IMR-90 (cell line): ENCODE measurements around the gene PXT1. TPM values are rescaled to one million over a fixed set of nuclear protein-coding genes. Genes with fewer than 3 reads are reported as not detected.

Experiments used
- ATAC-seq: fragments of 200-7000 bp; cut with Tn5 transposase; 2 replicates; pipeline ENCODE4 v1.9.1; 2020; ENCODE audit warnings: low read depth, mild to moderate bottlenecking, moderate library complexity
- BruUV-seq: library from RNA; stranded (reverse); fragments of 400-500 nt; replicated peaks from 2 replicates; lab custom pipeline; 2021; lab: Mats Ljungman, UMichigan
- CTCF ChIA-PET: fragments of 300-600 bp; formaldehyde crosslinking; extraction: SDS; loops from one replicate; lab custom pipeline; 2021; ENCODE audit warnings: antibody characterized with exemption; lab: Yijun Ruan, JAX
- POLR2A ChIA-PET: fragments of 300-600 bp; sonication (Branson Sonifier 250); formaldehyde crosslinking; loops from one replicate; lab custom pipeline; 2022; ENCODE audit warnings: antibody characterized with exemption; ENCODE audit not compliant: unreplicated experiment; lab: Charles Lee
- DNase-seq: peaks from one replicate; pipeline ENCODE4 v3.0.0; 2013
- H2AFZ ChIP-seq: replicated peaks from 2 replicates; pipeline ENCODE3; 2013; ENCODE audit warnings: low read length, mild to moderate bottlenecking; ENCODE audit not compliant: poor library complexity
- H2AK5ac ChIP-seq: 2 replicates; pipeline ENCODE4 v1.6.1; 2013; ENCODE audit warnings: low read depth, low read length, inconsistent platforms
- H2AK9ac ChIP-seq: replicated peaks from 2 replicates; pipeline ENCODE3; 2013; ENCODE audit warnings: mild to moderate bottlenecking, low read depth, low read length, moderate library complexity; ENCODE audit not compliant: poor library complexity
- H2BK120ac ChIP-seq: 2 replicates; pipeline ENCODE4 v1.6.1; 2013; ENCODE audit warnings: low read depth, low read length, inconsistent platforms
- H2BK15ac ChIP-seq: 3 replicates; pipeline ENCODE4 v1.6.1; 2013; ENCODE audit warnings: low read depth, low read length, inconsistent platforms
- H2BK20ac ChIP-seq: 2 replicates; pipeline ENCODE4 v1.6.1; 2013; ENCODE audit warnings: low read depth, mild to moderate bottlenecking, inconsistent platforms, low read length, moderate library complexity
- H2BK5ac ChIP-seq: 2 replicates; pipeline ENCODE4 v1.6.1; 2013; ENCODE audit warnings: mild to moderate bottlenecking, low read depth, low read length, inconsistent platforms; ENCODE audit not compliant: poor library complexity, severe bottlenecking
- H3K14ac ChIP-seq: replicated peaks from 2 replicates; pipeline ENCODE4 v1.6.1; 2013; ENCODE audit warnings: low read depth, low read length, inconsistent platforms
- H3K18ac ChIP-seq: 2 replicates; pipeline ENCODE4 v1.6.1; 2013; ENCODE audit warnings: low read depth, low read length, control low read depth
- H3K23ac ChIP-seq: 2 replicates; pipeline ENCODE4 v1.6.1; 2013; ENCODE audit warnings: low read depth, low read length, inconsistent platforms
- H3K27ac ChIP-seq: 2 replicates; pipeline ENCODE4 v1.5.1; 2013; ENCODE audit warnings: mild to moderate bottlenecking, control low read depth, low read length; ENCODE audit not compliant: insufficient read depth
- H3K27me3 ChIP-seq: 2 replicates; pipeline ENCODE4 v1.6.1; 2013; ENCODE audit warnings: low read length; ENCODE audit not compliant: control insufficient read depth, insufficient read depth
- H3K36me3 ChIP-seq: 2 replicates; pipeline ENCODE4 v1.6.1; 2013; ENCODE audit warnings: low read length, mixed read lengths; ENCODE audit not compliant: control insufficient read depth, insufficient read depth
- H3K4ac ChIP-seq: 2 replicates; pipeline ENCODE4 v1.6.1; 2013; ENCODE audit warnings: low read depth, low read length, inconsistent platforms
- H3K4me1 ChIP-seq: 2 replicates; pipeline ENCODE4 v1.6.1; 2013; ENCODE audit warnings: low read length, mixed read lengths; ENCODE audit not compliant: control insufficient read depth, insufficient read depth
- H3K4me2 ChIP-seq: 2 replicates; pipeline ENCODE4 v1.6.1; 2013; ENCODE audit warnings: low read depth, mild to moderate bottlenecking, control low read depth, low read length, moderate library complexity
- H3K4me3 ChIP-seq: 2 replicates; pipeline ENCODE4 v1.5.1; 2013; ENCODE audit warnings: low read depth, mild to moderate bottlenecking, control low read depth, low read length, moderate library complexity; ENCODE audit not compliant: insufficient read depth
- H3K56ac ChIP-seq: 2 replicates; pipeline ENCODE4 v1.6.1; 2013; ENCODE audit warnings: low read length, inconsistent platforms; ENCODE audit not compliant: insufficient read depth; ENCODE audit errors: extremely low read depth
- H3K79me1 ChIP-seq, 2 experiments: 2 replicates each; pipeline ENCODE4 v1.6.1; 2013; ENCODE audit warnings: low read length in 2 of 2, inconsistent platforms in 1 of 2, low read depth in 1 of 2
- H3K9ac ChIP-seq: 2 replicates; pipeline ENCODE4 v1.6.1; 2013; ENCODE audit warnings: low read depth, low read length, control low read depth
- H3K9me1 ChIP-seq: 2 replicates; pipeline ENCODE4 v1.6.1; 2013; ENCODE audit warnings: low read length, inconsistent platforms; ENCODE audit not compliant: insufficient read depth
- H3K9me3 ChIP-seq: 2 replicates; pipeline ENCODE4 v1.6.1; 2013; ENCODE audit warnings: low read length; ENCODE audit not compliant: control insufficient read depth, insufficient read depth
- H4K20me1 ChIP-seq: 2 replicates; pipeline ENCODE4 v1.6.1; 2013; ENCODE audit warnings: low read length, inconsistent platforms; ENCODE audit not compliant: insufficient read depth
- H4K5ac ChIP-seq: 2 replicates; pipeline ENCODE4 v1.6.1; 2013; ENCODE audit warnings: mild to moderate bottlenecking, low read depth, low read length, control low read depth
- H4K8ac ChIP-seq, 2 experiments: 2 replicates each; pipeline ENCODE4 v1.6.1; 2013; ENCODE audit warnings: low read depth in 2 of 2, low read length in 2 of 2, control low read depth in 1 of 2, inconsistent platforms in 1 of 2
- H4K91ac ChIP-seq: 2 replicates; pipeline ENCODE4 v1.6.1; 2013; ENCODE audit warnings: low read depth, low read length, inconsistent platforms; ENCODE audit not compliant: insufficient read depth
- BHLHE40 ChIP-seq: fragments of 150-350 bp; IDR thresholded peaks from 2 replicates; pipeline ENCODE4 v1.6.1; 2016; ENCODE audit warnings: mild to moderate bottlenecking, low read depth, low read length
- CEBPB ChIP-seq: IDR thresholded peaks from 2 replicates; pipeline ENCODE4 v1.6.1; 2012; ENCODE audit warnings: low read depth, low read length, improper control_type of control experiment
- ELK1 ChIP-seq: fragments of 150-350 bp; IDR thresholded peaks from 2 replicates; pipeline ENCODE4 v1.6.1; 2016; ENCODE audit warnings: low read depth, mild to moderate bottlenecking, low read length, moderate library complexity, borderline replicate concordance
- MAFK ChIP-seq: IDR thresholded peaks from 2 replicates; pipeline ENCODE4 v1.6.1; 2012; ENCODE audit warnings: low read depth, low read length, improper control_type of control experiment
- MAZ ChIP-seq: IDR thresholded peaks from 2 replicates; pipeline ENCODE4 v1.6.1; 2012; ENCODE audit warnings: low read depth, mild to moderate bottlenecking, low read length, improper control_type of control experiment, moderate library complexity, borderline replicate concordance
- MXI1 ChIP-seq: IDR thresholded peaks from 2 replicates; pipeline ENCODE4 v1.6.1; 2012; ENCODE audit warnings: low read depth, mild to moderate bottlenecking, low read length, moderate library complexity, borderline replicate concordance
- RFX5 ChIP-seq: IDR thresholded peaks from 2 replicates; pipeline ENCODE4 v1.8.0; 2012; ENCODE audit warnings: low read depth, mild to moderate bottlenecking, low read length, moderate library complexity
- SMC3 ChIP-seq: fragments of 150-350 bp; IDR thresholded peaks from 2 replicates; pipeline ENCODE4 v1.6.1; 2016; ENCODE audit warnings: low read depth, mild to moderate bottlenecking, antibody characterized with exemption, low read length, moderate library complexity
- WGBS, 2 experiments: methylation state at CpG; one replicate each; pipeline versions ENCODE4 v1.1.5 to v1.1.7; 2013; ENCODE audit warnings: missing lambda C conversion rate in 2 of 2; ENCODE audit not compliant: insufficient read length in 1 of 2; ENCODE audit errors: extremely low coverage in 2 of 2; 5-methylcytosine and 5-hydroxymethylcytosine counted together
- dilution Hi-C: fragments of 300-500 bp; cut with HindIII; formaldehyde crosslinking; loops from one replicate; pipeline ENCODE4 v1.14.3; 2018; ENCODE audit warnings: low sequenced_read_pairs; ENCODE audit not compliant: unreplicated experiment
- in situ Hi-C: fragments of 300-500 bp; cut with MboI; formaldehyde crosslinking; loops from 3 replicates; pipeline ENCODE4 v1.14.3; 2019; ENCODE audit warnings: low sequenced_read_pairs, inconsistent platforms, mixed read lengths
- intact Hi-C: fragments of 100-400 bp; cut with micrococcal nuclease; formaldehyde crosslinking; loops from 2 replicates; pipeline ENCODE4 v1.10.0; 2022
- polyA plus RNA-seq, 3 experiments: library from polyadenylated mRNA; depleted of rRNA; stranded (reverse); fragments of >200 nt; gene quantifications; 2 replicates each; pipeline ENCODE4 v1.2.3, GENCODE V29; 2012; ENCODE audit warnings: low replicate concordance in 1 of 3
- total RNA-seq: library from RNA; depleted of rRNA; stranded (reverse); fragments of >200 nt; gene quantifications from 2 replicates; pipeline ENCODE4 v1.2.3, GENCODE V29; 2012

Gene PXT1
- total and polyA plus RNA-seq, 2 of the 4 experiments (the other 2 are of a cell fraction) = not detected

GRCh38 chr6:36384095-36384494 is 58.6 kb downstream of the PXT1 start:
- Histone ChIP-seq H2BK120ac (no peak overlapping the region), H3K56ac (no peak overlapping the region), H3K27me3 (peaks cover 30% of the 10 kb centered on the region), H3K36me3 (no peaks in the 10 kb centered on the region), H3K4me2 (no peak overlapping the region), H3K23ac (no peak overlapping the region), H2AK5ac (no peak overlapping the region), H3K79me1 (no peaks in the 10 kb centered on the region), H3K4me1 (peaks cover 6% of the 10 kb centered on the region; the same call in 1 of the 2 replicates), H3K18ac (no peak overlapping the region), H4K91ac (no peak overlapping the region), H4K5ac (no peak overlapping the region), H4K20me1 (no peaks in the 10 kb centered on the region), H3K27ac (no peak overlapping the region), H2AFZ (no peak overlapping the region), H3K9me3 (no peaks in the 10 kb centered on the region), H4K8ac (no peak overlapping the region), H3K4ac (no peak overlapping the region), H3K4me3 (no peak overlapping the region), H2AK9ac (no peak overlapping the region), H3K14ac (no peak overlapping the region), H2BK20ac (no peak overlapping the region), H3K9me1 (no peaks in the 10 kb centered on the region; the same call in 1 of the 2 replicates), H2BK15ac (no peak overlapping the region), H2BK5ac (no peak overlapping the region), H3K9ac (no peak overlapping the region)
- DNase-seq = no peak
- no peak for ATAC-seq
- no CpG with 5 or more reads among the region's 2 CpGs for WGBS, 2 experiments
- POLR2A ChIA-PET = no interaction called here
- dilution Hi-C loops = no loop called here
- in situ Hi-C loops = no loop called here
- TF ChIP-seq ELK1 (no peak), SMC3 (no peak), MAFK (no peak), RFX5 (no peak), MAZ (no peak), CEBPB (no peak), MXI1 (no peak), BHLHE40 (no peak)
- no TSS peak for BruUV-seq
- CTCF ChIA-PET = no interaction called here
- intact Hi-C loops = no loop called here
